GM13976 (cell line): ENCODE data around the gene ATP13A2.

Experiments
- DNase-seq: peaks from one replicate; pipeline ENCODE4 v3.0.0; 2012; ENCODE audit warnings: low spot score
- in situ Hi-C: fragments of 300-500 bp; cut with MboI; formaldehyde crosslinking; loops from one replicate; pipeline ENCODE4 v1.12.0; 2022; ENCODE audit warnings: low sequenced_read_pairs, mixed read lengths, inconsistent platforms; ENCODE audit not compliant: unreplicated experiment
- TF ChIP-seq, protein P1 (sequence below): IDR thresholded peaks from 2 replicates; pipeline ENCODE4 v1.5.1; 2012; ENCODE audit warnings: borderline replicate concordance, mild to moderate bottlenecking; ENCODE audit not compliant: insufficient read depth; ENCODE audit errors: extremely low read depth, missing control alignments, control extremely low read depth

ATP13A2 gene

GRCh38 chr1:17007121-17007520 is 4.6 kb downstream of the ATP13A2 start:
- DNase-seq: no peak
- TF ChIP-seq, protein P1, sequence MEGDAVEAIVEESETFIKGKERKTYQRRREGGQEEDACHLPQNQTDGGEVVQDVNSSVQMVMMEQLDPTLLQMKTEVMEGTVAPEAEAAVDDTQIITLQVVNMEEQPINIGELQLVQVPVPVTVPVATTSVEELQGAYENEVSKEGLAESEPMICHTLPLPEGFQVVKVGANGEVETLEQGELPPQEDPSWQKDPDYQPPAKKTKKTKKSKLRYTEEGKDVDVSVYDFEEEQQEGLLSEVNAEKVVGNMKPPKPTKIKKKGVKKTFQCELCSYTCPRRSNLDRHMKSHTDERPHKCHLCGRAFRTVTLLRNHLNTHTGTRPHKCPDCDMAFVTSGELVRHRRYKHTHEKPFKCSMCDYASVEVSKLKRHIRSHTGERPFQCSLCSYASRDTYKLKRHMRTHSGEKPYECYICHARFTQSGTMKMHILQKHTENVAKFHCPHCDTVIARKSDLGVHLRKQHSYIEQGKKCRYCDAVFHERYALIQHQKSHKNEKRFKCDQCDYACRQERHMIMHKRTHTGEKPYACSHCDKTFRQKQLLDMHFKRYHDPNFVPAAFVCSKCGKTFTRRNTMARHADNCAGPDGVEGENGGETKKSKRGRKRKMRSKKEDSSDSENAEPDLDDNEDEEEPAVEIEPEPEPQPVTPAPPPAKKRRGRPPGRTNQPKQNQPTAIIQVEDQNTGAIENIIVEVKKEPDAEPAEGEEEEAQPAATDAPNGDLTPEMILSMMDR: no peak
- in situ Hi-C loops: no loop called here

- DNase-seq: no peak
- TF ChIP-seq, protein P1: no peak
- in situ Hi-C loops: no loop called here
These were observed 6.4 kb downstream of the ATP13A2 start for GRCh38 chr1:17005365-17005740.

- DNase-seq: peak; percentile 32
- TF ChIP-seq, protein P1: no peak
- in situ Hi-C loops: no loop called here
These were observed 7.0 kb downstream of the ATP13A2 start for GRCh38 chr1:17004466-17005364.

DNA sequence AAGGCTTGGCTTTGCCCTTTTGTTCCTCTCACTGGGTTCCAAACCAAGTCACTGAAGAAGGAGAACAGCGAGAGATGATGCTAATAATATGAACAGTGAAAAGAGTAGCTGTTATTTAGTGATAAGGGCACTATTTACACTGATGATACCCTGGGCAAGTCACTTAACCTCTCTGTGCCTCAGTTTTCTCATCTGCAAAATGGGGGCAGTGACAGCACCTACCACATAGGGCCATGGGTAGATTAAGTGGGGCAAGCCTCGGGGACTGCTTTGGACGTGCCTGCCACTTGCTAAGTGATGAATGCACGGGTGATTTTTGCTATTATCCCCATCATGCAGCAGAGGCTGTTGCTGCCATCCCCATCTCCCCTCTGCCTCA is 9.2 kb downstream of the ATP13A2 start:
- TF ChIP-seq, protein P1: no peak
- no peak for DNase-seq
- in situ Hi-C loops: no loop called here

DNA sequence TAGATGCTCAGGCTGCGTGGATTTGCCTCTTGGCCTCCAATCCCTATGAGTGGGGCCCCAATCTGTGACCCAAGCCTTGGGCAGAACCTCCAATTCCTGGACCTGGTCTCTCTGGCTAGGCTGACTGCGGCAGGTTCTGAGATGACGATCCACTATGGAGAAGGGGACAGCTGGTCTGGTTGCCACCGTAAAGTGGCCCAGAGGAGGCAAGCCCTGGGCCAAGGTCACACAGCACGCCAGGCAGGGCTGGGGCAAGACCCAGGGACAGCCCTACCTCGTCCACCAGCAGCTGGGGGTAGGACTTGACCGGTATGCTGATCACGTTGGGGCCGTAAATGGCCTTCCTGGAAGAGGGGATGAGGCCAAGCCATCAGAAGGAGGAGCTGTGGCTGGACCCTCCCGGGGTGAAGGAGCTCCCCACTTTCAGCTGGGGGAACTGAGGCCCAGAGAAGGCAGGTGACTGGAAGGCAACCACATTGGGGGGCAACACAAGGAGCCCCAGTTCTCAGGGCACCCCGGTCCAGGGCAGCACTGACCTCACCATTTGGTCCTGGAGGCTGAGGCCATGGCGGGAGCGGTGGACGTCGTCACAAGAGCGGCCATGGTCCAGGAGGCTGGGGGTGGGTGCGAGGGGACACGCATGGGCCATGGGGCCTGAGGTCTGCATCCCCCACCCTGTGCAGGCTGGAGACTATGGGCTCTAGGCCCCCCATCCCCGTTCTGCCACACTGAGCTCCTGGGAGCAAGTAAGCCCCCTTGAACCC is 9.8 kb downstream of the ATP13A2 start:
- in situ Hi-C loops: no loop called here
- TF ChIP-seq, protein P1: no peak
- no peak for DNase-seq

- TF ChIP-seq, protein P1: no peak
- in situ Hi-C loops: no loop called here
- no peak for DNase-seq
These were observed 11.9 kb downstream of the ATP13A2 start for GRCh38 chr1:16999863-17000262.
